ENCODE results near the gene TAF1A. TPM values are rescaled to one million over a fixed set of nuclear protein-coding genes. Genes with fewer than 3 reads are reported as not detected.
A peak's percentile ranks its signal among the peaks of the same experiment; 100 is the strongest.

Gene TAF1A
- total RNA-seq, 2 donors from 2014 or later: 13.3 to 27.6 TPM

DNA sequence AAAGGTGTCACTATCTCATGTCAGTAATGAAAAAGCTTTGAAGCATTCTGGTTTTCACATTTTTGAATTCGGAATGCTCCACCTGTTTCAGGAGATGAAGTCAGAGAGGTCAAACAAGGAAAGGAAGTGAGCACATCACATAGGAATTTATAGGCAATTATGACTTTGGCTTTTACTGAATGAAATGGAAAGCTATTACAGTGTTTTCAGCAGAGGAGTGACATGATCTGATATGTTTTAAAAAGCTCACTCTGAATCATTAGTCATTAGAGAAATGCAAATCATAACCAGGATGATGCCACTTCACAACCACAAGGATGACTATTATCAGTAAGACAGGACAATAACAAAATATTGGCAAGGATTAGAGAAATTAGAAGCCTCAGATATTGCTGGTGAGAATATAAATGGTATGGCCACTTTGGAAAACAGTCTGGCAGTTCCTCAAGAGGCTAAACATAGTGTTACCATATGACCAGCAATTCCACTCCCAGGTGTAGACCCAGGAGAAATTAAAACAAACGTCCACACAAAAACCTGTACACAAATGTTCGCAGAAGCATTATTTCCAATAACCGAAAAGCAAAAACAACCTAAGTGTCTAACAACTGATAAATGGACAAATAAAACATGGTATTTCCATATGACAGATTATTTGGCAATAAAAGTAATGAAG is 7.5 kb downstream of the TAF1A start:
- ATAC-seq (no peak), DNase-seq (ENCODE audit: low spot score) (no peak)
- H3K27me3 Mint-ChIP-seq: no peaks in the 10 kb centered on the region
- peak overlapping the region in 1 of 2 donors; percentile 44 for H3K27ac Mint-ChIP-seq
- peaks cover 15 to 24% of the 10 kb centered on the region in 2 donors for H3K4me1 Mint-ChIP-seq (ENCODE audit: low read depth in 2 of 2)
- peaks cover 27% of the 10 kb centered on the region for H3K36me3 Mint-ChIP-seq
- no peak overlapping the region for H3K4me3 Mint-ChIP-seq
- no peaks in the 10 kb centered on the region for H3K9me3 Mint-ChIP-seq

DNA sequence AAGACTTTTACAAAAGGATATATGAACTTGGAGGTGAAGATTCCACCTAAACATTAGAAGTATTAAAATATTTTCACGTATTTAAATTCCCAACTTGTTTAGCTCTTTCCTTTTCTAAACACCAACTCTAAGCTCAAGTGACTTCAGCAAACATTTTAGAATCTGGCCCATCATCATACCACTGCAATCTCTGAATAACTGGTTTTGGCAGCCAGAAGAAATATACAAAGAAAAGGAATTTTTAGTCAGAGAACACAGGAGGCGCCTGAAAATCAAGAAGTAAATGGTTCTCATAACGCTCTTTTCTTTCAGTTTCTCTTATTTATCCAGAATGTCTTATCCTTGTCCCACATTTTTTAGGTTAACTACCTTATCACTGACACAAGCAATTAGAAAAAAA is 10.4 kb downstream of the TAF1A start:
- no peak overlapping the region for H3K27ac Mint-ChIP-seq
- H3K9me3 Mint-ChIP-seq: no peaks in the 10 kb centered on the region
- DNase-seq (ENCODE audit: low spot score) (no peak), ATAC-seq (no peak)
- H3K4me1 Mint-ChIP-seq (ENCODE audit: low read depth in 2 of 2): peaks cover 12 to 21% of the 10 kb centered on the region in 2 donors
- H3K4me3 Mint-ChIP-seq: no peak overlapping the region
- no peaks in the 10 kb centered on the region for H3K27me3 Mint-ChIP-seq
- peaks cover 41% of the 10 kb centered on the region for H3K36me3 Mint-ChIP-seq

GRCh38 chr1:222570837-222571236 is 18.9 kb downstream of the TAF1A start:
- DNase-seq (ENCODE audit: low spot score): no peak
- Mint-ChIP-seq H3K27me3 (no peaks in the 10 kb centered on the region), H3K9me3 (no peaks in the 10 kb centered on the region), H3K36me3 (peaks cover 30% of the 10 kb centered on the region), H3K27ac (no peak overlapping the region), H3K4me3 (no peak overlapping the region), H3K4me1 (ENCODE audit: low read depth in 2 of 2) (peaks cover 0 to 3% of the 10 kb centered on the region in 2 donors)
- no peak for ATAC-seq

DNA sequence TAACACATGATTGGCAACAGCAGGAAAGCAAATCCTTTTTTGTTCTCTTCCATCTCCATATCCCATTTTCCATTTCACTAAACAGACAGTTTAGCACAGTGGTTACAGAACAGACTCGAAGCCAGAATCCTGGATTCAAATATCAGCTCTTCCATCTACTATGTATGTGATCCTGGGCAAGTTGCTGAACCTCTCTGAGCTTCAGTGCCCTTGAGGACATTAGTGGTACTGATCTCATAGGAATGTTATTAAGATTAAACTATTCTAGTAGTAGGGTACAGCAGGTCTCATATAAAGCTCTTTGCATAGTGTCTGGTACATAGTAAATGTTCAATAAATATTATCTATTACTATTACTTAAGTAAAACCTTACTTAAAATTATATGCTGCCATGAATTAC is 28.1 kb downstream of the TAF1A start:
- H3K27ac Mint-ChIP-seq: no peak overlapping the region
- H3K4me3 Mint-ChIP-seq: no peak overlapping the region
- H3K36me3 Mint-ChIP-seq: peaks cover 17% of the 10 kb centered on the region

GRCh38 chr1:222557574-222557973 is 32.2 kb downstream of the TAF1A start:
- ATAC-seq (no peak), DNase-seq (ENCODE audit: low spot score) (no peak)
- Mint-ChIP-seq H3K4me1 (ENCODE audit: low read depth in 2 of 2) (no peaks in the 10 kb centered on the region), H3K27ac (no peak overlapping the region), H3K9me3 (no peaks in the 10 kb centered on the region), H3K36me3 (peaks cover 15% of the 10 kb centered on the region), H3K27me3 (no peaks in the 10 kb centered on the region), H3K4me3 (no peak overlapping the region)

More for the DNA sequence above, 28.1 kb downstream of the TAF1A start:
- H3K27me3 Mint-ChIP-seq: no peaks in the 10 kb centered on the region
- H3K4me1 Mint-ChIP-seq (ENCODE audit: low read depth in 2 of 2): no peaks in the 10 kb centered on the region
- H3K9me3 Mint-ChIP-seq: no peaks in the 10 kb centered on the region
- ATAC-seq (no peak), DNase-seq (ENCODE audit: low spot score) (no peak)

GRCh38 chr1:222557148-222557547 is 32.6 kb downstream of the TAF1A start:
- ATAC-seq (no peak), DNase-seq (ENCODE audit: low spot score) (no peak)
- Mint-ChIP-seq H3K36me3 (peaks cover 15% of the 10 kb centered on the region), H3K27me3 (no peaks in the 10 kb centered on the region), H3K9me3 (no peaks in the 10 kb centered on the region), H3K4me3 (no peak overlapping the region), H3K27ac (no peak overlapping the region), H3K4me1 (ENCODE audit: low read depth in 2 of 2) (no peaks in the 10 kb centered on the region)

DNA sequence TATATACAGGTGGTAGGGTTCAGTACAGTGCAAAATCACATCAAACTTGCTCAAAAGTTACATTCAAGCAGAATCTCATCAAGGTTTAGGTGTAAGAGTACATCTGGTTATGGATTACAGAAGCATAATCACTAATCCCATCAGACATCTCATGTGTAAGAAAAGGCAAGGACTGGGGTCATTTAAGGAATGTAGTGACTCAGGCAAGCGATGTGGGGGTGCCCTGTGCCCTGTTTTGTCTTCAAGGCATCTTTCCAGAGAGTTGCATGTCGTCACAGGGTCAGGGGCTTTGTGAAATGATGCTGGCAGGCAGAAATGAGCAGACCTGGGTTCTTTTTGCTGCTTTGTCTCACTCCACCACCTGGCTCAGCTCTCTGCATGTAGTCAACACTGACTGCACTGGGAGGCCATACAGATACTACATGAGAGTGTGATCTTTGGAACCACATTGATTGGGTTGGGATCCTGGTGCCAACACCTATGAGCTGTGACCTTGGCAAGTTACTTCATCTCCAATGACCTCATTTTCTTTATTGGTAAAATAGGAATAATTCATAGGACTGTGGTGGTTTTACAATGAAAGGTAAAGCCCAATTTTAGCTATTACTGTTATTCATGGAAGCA is 33.6 kb downstream of the TAF1A start:
- Mint-ChIP-seq H3K4me3 (no peak overlapping the region), H3K27ac (no peak overlapping the region), H3K9me3 (no peaks in the 10 kb centered on the region), H3K4me1 (ENCODE audit: low read depth in 2 of 2) (no peaks in the 10 kb centered on the region), H3K36me3 (peaks cover 10% of the 10 kb centered on the region), H3K27me3 (no peaks in the 10 kb centered on the region)
- no peak for ATAC-seq
- no peak for DNase-seq (ENCODE audit: low spot score)

- H3K27ac Mint-ChIP-seq: no peak overlapping the region
- no peaks in the 10 kb centered on the region for H3K36me3 Mint-ChIP-seq
These were observed 35.6 kb downstream of the TAF1A start for GRCh38 chr1:222554177-222554576.

DNA sequence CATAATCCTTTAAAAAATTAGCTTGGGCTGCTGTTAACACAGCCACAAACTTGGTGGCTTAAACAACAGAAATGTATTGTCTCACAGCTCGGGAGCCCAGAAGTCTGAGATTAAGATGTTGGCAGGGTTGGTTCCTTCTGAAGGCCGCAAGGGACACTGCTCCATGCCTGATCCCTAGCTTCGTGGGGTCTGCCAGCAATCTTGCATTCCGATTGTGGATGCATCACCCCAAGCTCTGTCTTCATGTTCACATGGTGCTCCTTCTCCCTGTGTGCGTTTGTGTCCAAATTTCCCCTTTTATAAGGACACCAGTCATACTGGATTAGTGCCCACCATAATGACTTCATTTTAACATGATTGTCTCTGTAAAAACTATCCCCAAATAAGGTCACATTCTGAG is 36.9 kb downstream of the TAF1A start:
- no peaks in the 10 kb centered on the region for H3K36me3 Mint-ChIP-seq
- DNase-seq (ENCODE audit: low spot score): no peak
- no peak for ATAC-seq
- H3K4me3 Mint-ChIP-seq: no peak overlapping the region
- no peaks in the 10 kb centered on the region for H3K4me1 Mint-ChIP-seq (ENCODE audit: low read depth in 2 of 2)
- no peaks in the 10 kb centered on the region for H3K9me3 Mint-ChIP-seq
- H3K27me3 Mint-ChIP-seq: peaks cover 0 to 7% of the 10 kb centered on the region in 2 donors
- no peak overlapping the region for H3K27ac Mint-ChIP-seq

More at GRCh38 chr1:222554177-222554576, 35.6 kb downstream of the TAF1A start:
- no peak overlapping the region for H3K4me3 Mint-ChIP-seq
- no peaks in the 10 kb centered on the region for H3K9me3 Mint-ChIP-seq
- H3K4me1 Mint-ChIP-seq (ENCODE audit: low read depth in 2 of 2): no peaks in the 10 kb centered on the region
- DNase-seq (ENCODE audit: low spot score) (no peak), ATAC-seq (no peak)
- no peaks in the 10 kb centered on the region for H3K27me3 Mint-ChIP-seq

DNA sequence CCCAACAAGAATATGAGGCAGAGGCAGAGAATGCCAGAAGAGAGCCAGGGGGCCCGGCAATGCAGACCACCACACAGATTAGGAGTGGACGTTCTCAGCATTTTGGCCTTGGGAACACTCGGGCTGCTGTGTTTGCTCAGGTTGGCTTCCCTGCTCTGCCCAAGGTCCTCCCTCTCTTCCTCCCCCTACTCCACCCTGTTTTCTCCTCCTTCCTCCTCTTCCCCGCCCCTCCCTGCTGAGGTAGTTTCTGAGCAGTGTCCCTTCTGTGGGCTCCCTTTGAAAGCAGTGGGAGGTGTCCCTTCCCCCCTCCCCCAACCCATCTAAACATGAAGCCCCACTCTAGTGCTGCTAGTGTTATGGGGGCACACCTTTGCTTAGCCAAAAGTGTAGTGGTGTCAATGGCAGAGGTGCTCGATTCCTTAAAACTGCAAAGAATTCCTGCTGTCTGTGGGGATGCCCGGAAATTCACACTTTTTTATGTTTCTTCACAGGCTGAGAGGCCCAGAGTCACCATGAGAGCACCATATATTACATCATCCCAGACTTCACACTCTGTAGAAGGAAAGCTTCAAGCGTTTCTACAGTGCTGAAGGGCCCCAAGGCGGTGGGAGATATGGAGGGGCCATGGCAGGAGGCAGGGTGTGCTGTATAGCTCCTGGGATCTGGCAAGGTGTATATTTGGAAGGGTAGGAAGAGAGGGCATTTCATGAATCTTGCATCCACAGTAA is 41.6 kb downstream of the TAF1A start, which contains the start of gene HHIPL2:
HHIPL2 (minus strand) TSS at position 161 of the 728 bp plus-strand sequence; CDS start at position 101, 60 bp downstream.
- Mint-ChIP-seq H3K27ac (no peak within 1 kb of the TSS), H3K4me3 (no peak within 1 kb of the TSS), H3K4me1 (ENCODE audit: low read depth in 2 of 2) (no peaks in the 10 kb centered on the region), H3K36me3 (no peaks in the 10 kb centered on the region), H3K27me3 (peaks cover 7 to 11% of the 10 kb centered on the region in 2 donors), H3K9me3 (no peaks in the 10 kb centered on the region)
- no peak for ATAC-seq
- no peak for DNase-seq (ENCODE audit: low spot score)

- Mint-ChIP-seq H3K36me3 (no peaks in the 10 kb centered on the region), H3K9me3 (no peaks in the 10 kb centered on the region), H3K4me1 (ENCODE audit: low read depth in 2 of 2) (no peaks in the 10 kb centered on the region), H3K27me3 (peaks cover 7 to 14% of the 10 kb centered on the region in 2 donors), H3K27ac (no peak overlapping the region), H3K4me3 (no peak overlapping the region)
- ATAC-seq (no peak), DNase-seq (ENCODE audit: low spot score) (no peak)
These were observed 42.5 kb downstream of the TAF1A start for GRCh38 chr1:222547260-222547614.

DNA sequence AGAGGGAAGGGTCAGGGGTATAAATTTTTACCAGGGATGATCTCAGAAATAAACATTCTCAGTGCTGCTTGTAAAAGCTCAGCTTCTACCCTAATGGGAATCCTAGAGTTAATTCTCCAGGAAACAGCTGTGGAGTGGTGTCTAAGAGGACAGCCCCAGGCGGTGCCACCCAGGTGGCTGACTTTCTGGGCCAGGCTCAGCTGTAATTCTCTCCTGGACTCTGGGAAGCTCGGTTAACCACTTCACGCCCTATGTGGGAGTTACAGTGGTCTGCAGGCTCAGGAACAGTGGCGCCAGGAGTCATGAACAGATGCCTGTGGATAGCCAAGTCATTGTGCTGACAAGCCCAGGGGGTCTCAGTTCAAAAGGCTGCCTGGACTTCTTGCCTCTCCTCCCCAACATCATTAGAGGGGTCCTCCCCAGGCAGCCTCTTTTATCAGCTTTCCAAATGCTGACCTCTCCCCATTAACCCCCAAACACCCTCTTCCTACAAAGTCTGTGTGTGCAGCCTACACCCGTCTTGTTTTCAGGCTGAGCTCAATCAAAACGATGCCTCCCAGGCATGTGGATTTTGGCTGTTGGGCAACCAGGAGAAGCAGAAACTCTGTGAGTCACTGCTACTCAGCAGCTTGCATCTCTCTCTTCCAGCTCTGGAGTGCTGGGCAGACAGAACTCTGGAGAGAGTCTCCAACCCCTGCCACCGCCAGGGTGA is 43.0 kb downstream of the TAF1A start:
- Mint-ChIP-seq H3K27ac (no peak overlapping the region), H3K36me3 (no peaks in the 10 kb centered on the region), H3K9me3 (no peaks in the 10 kb centered on the region), H3K4me3 (no peak overlapping the region), H3K4me1 (ENCODE audit: low read depth in 2 of 2) (no peaks in the 10 kb centered on the region), H3K27me3 (peaks cover 7 to 14% of the 10 kb centered on the region in 2 donors)
- DNase-seq (ENCODE audit: low spot score): no peak
- ATAC-seq: no peak

DNA sequence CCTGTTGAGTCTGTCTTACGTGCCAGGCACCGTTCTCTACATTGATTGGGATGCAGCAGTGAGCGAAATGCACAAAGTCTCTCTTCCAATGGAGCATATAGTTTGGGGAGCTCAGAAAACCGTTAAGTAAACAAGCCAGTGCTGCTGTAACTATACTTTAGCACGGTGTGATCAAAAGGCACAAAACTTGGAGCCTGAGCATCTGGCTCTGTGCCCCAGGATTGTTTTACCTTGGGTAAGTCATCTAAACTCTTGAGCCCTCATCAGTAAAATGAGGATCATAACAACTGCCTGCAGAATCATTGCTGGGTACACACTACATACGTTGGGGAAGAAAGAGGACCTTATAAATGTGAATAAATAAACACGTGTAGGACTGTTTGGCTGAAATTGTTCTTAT is 43.6 kb downstream of the TAF1A start:
- DNase-seq (ENCODE audit: low spot score) (no peak), ATAC-seq (no peak)
- H3K27me3 Mint-ChIP-seq: peaks cover 7 to 14% of the 10 kb centered on the region in 2 donors
- H3K27ac Mint-ChIP-seq: no peak overlapping the region
- no peak overlapping the region for H3K4me3 Mint-ChIP-seq
- no peaks in the 10 kb centered on the region for H3K4me1 Mint-ChIP-seq (ENCODE audit: low read depth in 2 of 2)
- no peaks in the 10 kb centered on the region for H3K9me3 Mint-ChIP-seq
- no peaks in the 10 kb centered on the region for H3K36me3 Mint-ChIP-seq

DNA sequence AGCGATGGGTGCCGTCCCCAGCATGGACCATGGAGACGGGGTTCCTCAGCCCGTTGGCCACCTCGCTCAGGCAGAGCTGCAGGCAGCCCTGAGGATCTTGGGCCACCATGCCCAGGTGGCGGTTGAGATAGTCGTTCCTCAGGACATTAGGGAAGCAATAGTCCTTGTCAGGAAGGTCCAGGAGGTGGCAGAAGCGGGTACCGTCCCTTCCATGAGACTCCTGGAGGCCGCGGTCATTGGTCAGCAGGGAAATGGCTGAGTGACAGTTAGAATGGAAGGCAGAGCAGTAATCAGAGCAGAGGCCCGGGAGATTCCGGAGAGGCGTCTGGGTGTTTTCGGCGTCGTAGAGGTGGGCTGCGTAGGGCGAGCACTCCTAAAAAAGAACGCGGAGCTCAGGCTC is 45.9 kb downstream of the TAF1A start:
- H3K27me3 Mint-ChIP-seq: peaks cover 7 to 14% of the 10 kb centered on the region in 2 donors
- no peak for DNase-seq (ENCODE audit: low spot score)
- no peak for ATAC-seq
- no peaks in the 10 kb centered on the region for H3K36me3 Mint-ChIP-seq
- H3K4me3 Mint-ChIP-seq: no peak overlapping the region
- H3K4me1 Mint-ChIP-seq (ENCODE audit: low read depth in 2 of 2): no peaks in the 10 kb centered on the region
- no peak overlapping the region for H3K27ac Mint-ChIP-seq
- H3K9me3 Mint-ChIP-seq: no peaks in the 10 kb centered on the region
